Heart left ventricle (tissue), 13 donors: Measurements from ENCODE around the gene TANK.
"Not testable (repeated sequence)": the region's sequence is repeated elsewhere in the genome, so short reads cannot be mapped to it uniquely, and the experiment has no call there.

Source experiments
- CTCF ChIP-seq, 12 donors: fragments of 200-600 bp; sonication (generic) in 4 of 12; IDR thresholded peaks; one replicate each; pipeline versions ENCODE4 v1.5.0 to v1.8.0; 2018 to 2022; ENCODE audit warnings: antibody characterized with exemption in 12 of 12, mild to moderate bottlenecking in 5 of 12
- POLR2A ChIP-seq, 2 donors: fragments of 450-650 bp; IDR thresholded peaks; one replicate each; pipeline ENCODE4 v1.6.1; 2017; ENCODE audit warnings: antibody characterized with exemption in 2 of 2, mild to moderate bottlenecking in 2 of 2, moderate library complexity in 2 of 2
- donor health status: ischemic (EF 13 %, LVEDD 7.1; RV severe dilation, severe dysfunction).
- donor health status: DM: no; HTN: yes; CAD: no.
- donor health status: DM: no; HTN: no; CAD: no.
- donor health status: ischemic (EF 25% LVEDD 6.9; RV normal size, moderate dysfunction).
- donor health status: ischemic (EF 25% LVEDD 5.7; RV mildly dilated, moderate dysfunction).
- donor health status: ischemic (EF 35%, LVEDD 5.7; RV mildly dilated, moderate dysfunction).
- donor health status: nonischemic (EF 11% LVEDD 7.7; RV severe dilation, severe dysfunction).
- donor health status: DM: yes; HTN: yes; CAD: no.
- donor health status: PGD.
- donor health status: ischemic (EF 29% LVEDD 5.4; RV normal size, mild dysfunction).
- donor health status: nonischemic (EF 23%, LVEDD 6.1; RV moderate dilation, normal function).

GRCh38 chr2:161195602-161196001 lies 35.4 kb downstream of the TANK start:
- not testable (repeated sequence) for TF ChIP-seq CTCF, POLR2A (IDR thresholded peaks at IDR 0.05)
